GM12875 (cell line): Measurements from ENCODE around the gene SCFD2.

ENCODE experiments used
- H3K4me3 ChIP-seq: one replicate; pipeline ENCODE4 v1.5.1; 2011; ENCODE audit warnings: low read depth, low read length, control low read depth
- CTCF ChIP-seq: IDR thresholded peaks from 2 replicates; pipeline ENCODE4 v1.5.1; 2011; ENCODE audit warnings: low read depth, mild to moderate bottlenecking, control low read depth, inconsistent platforms, low read length, moderate library complexity, borderline replicate concordance; ENCODE audit not compliant: insufficient read depth

SCFD2 gene

GRCh38 chr4:52939739-52940138 is 426.1 kb downstream of the SCFD2 start:
- no peak overlapping the region for H3K4me3 ChIP-seq
- no peak for TF ChIP-seq CTCF

GRCh38 chr4:52939325-52939724 is 426.5 kb downstream of the SCFD2 start:
- no peak overlapping the region for H3K4me3 ChIP-seq

GRCh38 chr4:52937829-52938228 is 428.0 kb downstream of the SCFD2 start:
- no peak overlapping the region for H3K4me3 ChIP-seq
- TF ChIP-seq CTCF: no peak

More at GRCh38 chr4:52939325-52939724, 426.5 kb downstream of the SCFD2 start:
- TF ChIP-seq CTCF: no peak

- no peak for TF ChIP-seq CTCF
- no peak overlapping the region for H3K4me3 ChIP-seq
Measured at GRCh38 chr4:52936729-52937128, 429.1 kb downstream of the SCFD2 start.

- no peak overlapping the region for H3K4me3 ChIP-seq
- TF ChIP-seq CTCF: no peak
Measured at GRCh38 chr4:52935317-52935716, 430.5 kb downstream of the SCFD2 start.

GRCh38 chr4:52933738-52934137 is 432.1 kb downstream of the SCFD2 start:
- TF ChIP-seq CTCF: no peak
- H3K4me3 ChIP-seq: no peak overlapping the region

- no peak for TF ChIP-seq CTCF
- H3K4me3 ChIP-seq: no peak overlapping the region
Measured at GRCh38 chr4:52932591-52933470, 433.0 kb downstream of the SCFD2 start.
